Subcutaneous abdominal adipose tissue (tissue), 5 donors: ENCODE results near the gene NEDD4L.

Source experiments
- H3K27ac ChIP-seq: one replicate; pipeline ENCODE4 v1.7.0; 2013; ENCODE audit warnings: low read depth, mild to moderate bottlenecking, inconsistent platforms, low read length, moderate library complexity
- H3K27me3 ChIP-seq, 5 donors: one replicate each; pipeline ENCODE4 v1.7.0; 2013; ENCODE audit warnings: low read length in 5 of 5, inconsistent platforms in 1 of 5; ENCODE audit not compliant: control insufficient read depth in 5 of 5, insufficient read depth in 4 of 5
- H3K36me3 ChIP-seq, 5 donors: one replicate each; pipeline ENCODE4 v1.7.0; 2013; ENCODE audit warnings: low read length in 5 of 5; ENCODE audit not compliant: control insufficient read depth in 5 of 5, insufficient read depth in 5 of 5
- H3K4me1 ChIP-seq, 5 donors: one replicate each; pipeline ENCODE4 v1.7.0; 2013; ENCODE audit warnings: low read length in 5 of 5, mild to moderate bottlenecking in 3 of 5, moderate library complexity in 1 of 5; ENCODE audit not compliant: control insufficient read depth in 5 of 5, insufficient read depth in 5 of 5
- H3K4me3 ChIP-seq, 5 donors: one replicate each; pipeline ENCODE4 v1.7.0; 2013; ENCODE audit warnings: low read length in 5 of 5, low read depth in 1 of 5
- H3K9ac ChIP-seq, 5 donors: one replicate each; pipeline ENCODE4 v1.7.0; 2013; ENCODE audit warnings: low read length in 5 of 5, mild to moderate bottlenecking in 4 of 5, moderate library complexity in 3 of 5
- H3K9me3 ChIP-seq, 5 donors: one replicate each; pipeline ENCODE4 v1.7.0; 2013; ENCODE audit warnings: low read length in 5 of 5; ENCODE audit not compliant: control insufficient read depth in 5 of 5
- donor health status: healthy.
- donor health status: healthy.
- donor health status: healthy.
- donor health status: healthy.
- donor health status: healthy.

NEDD4L gene

DNA sequence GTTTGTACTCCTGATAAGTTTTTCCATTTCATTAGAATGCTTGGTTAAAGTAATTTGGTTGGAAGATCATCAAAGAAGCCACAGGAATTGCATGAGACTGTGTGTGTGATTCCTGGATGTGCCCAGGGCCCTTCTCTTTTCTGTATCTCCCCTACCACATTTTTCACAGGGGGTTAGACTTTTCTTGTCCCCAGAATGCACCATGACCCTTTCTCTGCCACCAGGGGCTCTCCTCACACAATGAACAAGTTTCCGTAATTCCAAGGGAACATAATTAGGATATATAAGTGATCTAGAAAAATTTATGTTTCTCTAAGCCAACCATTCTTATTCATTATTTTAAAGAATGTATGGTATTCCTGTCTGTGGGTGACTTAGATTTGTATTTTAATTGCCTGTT is 291.8 kb downstream of the NEDD4L start:
- Histone ChIP-seq H3K9me3 (no peaks in the 10 kb centered on the region), H3K36me3 (peaks cover 0 to 16% (median 9%) of the 10 kb centered on the region in 5 donors), H3K9ac (no peak overlapping the region), H3K27ac (no peak overlapping the region), H3K4me1 (peaks cover 0 to 3% (median 0%) of the 10 kb centered on the region in 5 donors), H3K4me3 (no peak overlapping the region), H3K27me3 (no peaks in the 10 kb centered on the region)

GRCh38 chr18:58336605-58337004 is 292.6 kb downstream of the NEDD4L start:
- Histone ChIP-seq H3K4me3 (no peak overlapping the region), H3K36me3 (peaks cover 0 to 9% (median 4%) of the 10 kb centered on the region in 5 donors), H3K27me3 (no peaks in the 10 kb centered on the region), H3K9ac (no peak overlapping the region), H3K9me3 (no peaks in the 10 kb centered on the region), H3K4me1 (peaks cover 0 to 3% (median 0%) of the 10 kb centered on the region in 5 donors), H3K27ac (no peak overlapping the region)

- Histone ChIP-seq H3K27me3 (no peaks in the 10 kb centered on the region), H3K4me3 (no peak overlapping the region), H3K9me3 (no peaks in the 10 kb centered on the region), H3K36me3 (peaks cover 0 to 9% (median 4%) of the 10 kb centered on the region in 5 donors), H3K27ac (no peak overlapping the region), H3K4me1 (peaks cover 0 to 3% (median 0%) of the 10 kb centered on the region in 5 donors), H3K9ac (no peak overlapping the region)
Measured at GRCh38 chr18:58337285-58337684, 293.3 kb downstream of the NEDD4L start.

DNA sequence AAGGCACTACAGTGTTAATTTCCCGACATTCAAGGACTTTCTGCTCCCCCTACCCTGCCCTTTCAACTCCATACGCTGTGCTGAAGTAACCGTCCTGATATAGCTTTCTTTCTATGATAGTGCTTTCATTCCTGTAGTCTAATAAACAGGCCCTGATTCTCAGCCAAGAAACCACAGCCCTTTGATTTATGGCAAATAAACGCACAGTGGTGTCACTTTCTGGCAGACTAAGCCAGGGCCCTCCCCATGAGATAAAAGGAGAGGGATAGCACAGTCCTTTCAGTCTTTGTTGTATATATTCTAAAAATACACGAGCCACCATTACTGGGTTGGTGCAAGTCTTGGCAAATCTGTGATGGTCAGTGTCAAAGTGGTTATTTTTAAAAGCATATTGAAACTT is 293.7 kb downstream of the NEDD4L start:
- H3K4me3 ChIP-seq: no peak overlapping the region
- H3K9me3 ChIP-seq: no peaks in the 10 kb centered on the region
- peaks cover 0 to 11% (median 6%) of the 10 kb centered on the region in 5 donors for H3K36me3 ChIP-seq
- no peak overlapping the region for H3K9ac ChIP-seq
- no peaks in the 10 kb centered on the region for H3K27me3 ChIP-seq
- no peak overlapping the region for H3K27ac ChIP-seq
- H3K4me1 ChIP-seq: peaks cover 0 to 3% (median 0%) of the 10 kb centered on the region in 5 donors

DNA sequence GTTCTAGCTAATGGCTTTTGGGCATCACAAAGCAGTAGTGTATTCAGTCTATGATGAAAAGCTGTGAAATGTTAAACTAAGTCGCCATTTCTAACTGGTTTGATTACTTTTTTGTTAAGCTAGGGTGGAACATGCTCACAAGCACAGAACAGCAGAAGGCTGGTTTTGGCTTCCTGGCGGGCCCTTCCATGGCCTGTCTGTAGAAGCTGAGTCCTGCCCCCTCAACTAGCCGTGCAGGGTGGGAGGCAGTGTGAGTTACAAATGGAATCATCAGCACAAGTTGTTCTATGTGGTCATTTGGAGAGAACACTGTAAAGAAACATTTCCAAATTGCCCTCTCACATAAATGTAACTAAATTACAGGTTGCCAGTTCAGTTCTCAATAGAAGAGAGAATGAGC is 294.1 kb downstream of the NEDD4L start:
- Histone ChIP-seq H3K27me3 (no peaks in the 10 kb centered on the region), H3K27ac (no peak overlapping the region), H3K9ac (no peak overlapping the region), H3K36me3 (peaks cover 0 to 14% (median 7%) of the 10 kb centered on the region in 5 donors), H3K4me3 (no peak overlapping the region), H3K4me1 (peaks cover 0 to 3% (median 0%) of the 10 kb centered on the region in 5 donors), H3K9me3 (no peaks in the 10 kb centered on the region)

GRCh38 chr18:58338961-58339592 is 295.1 kb downstream of the NEDD4L start:
- Histone ChIP-seq H3K27me3 (no peaks in the 10 kb centered on the region), H3K9me3 (no peaks in the 10 kb centered on the region), H3K27ac (peak overlapping the region; percentile 32), H3K9ac (no peak overlapping the region), H3K4me3 (no peak overlapping the region), H3K36me3 (peaks cover 0 to 14% (median 7%) of the 10 kb centered on the region in 5 donors), H3K4me1 (peaks cover 0 to 3% (median 0%) of the 10 kb centered on the region in 5 donors)

GRCh38 chr18:58339890-58340289 is 295.9 kb downstream of the NEDD4L start:
- Histone ChIP-seq H3K9ac (no peak overlapping the region), H3K9me3 (no peaks in the 10 kb centered on the region), H3K27ac (peak overlapping the region; percentile 32), H3K4me3 (no peak overlapping the region), H3K36me3 (peaks cover 0 to 10% (median 9%) of the 10 kb centered on the region in 5 donors), H3K27me3 (no peaks in the 10 kb centered on the region), H3K4me1 (peaks cover 0 to 3% (median 0%) of the 10 kb centered on the region in 5 donors)

- Histone ChIP-seq H3K36me3 (peaks cover 0 to 6% (median 4%) of the 10 kb centered on the region in 5 donors), H3K27ac (no peak overlapping the region), H3K9ac (no peak overlapping the region), H3K4me1 (peaks cover 0 to 3% (median 0%) of the 10 kb centered on the region in 5 donors), H3K4me3 (no peak overlapping the region), H3K9me3 (no peaks in the 10 kb centered on the region), H3K27me3 (no peaks in the 10 kb centered on the region)
Measured at GRCh38 chr18:58341916-58342315, 297.9 kb downstream of the NEDD4L start.

DNA sequence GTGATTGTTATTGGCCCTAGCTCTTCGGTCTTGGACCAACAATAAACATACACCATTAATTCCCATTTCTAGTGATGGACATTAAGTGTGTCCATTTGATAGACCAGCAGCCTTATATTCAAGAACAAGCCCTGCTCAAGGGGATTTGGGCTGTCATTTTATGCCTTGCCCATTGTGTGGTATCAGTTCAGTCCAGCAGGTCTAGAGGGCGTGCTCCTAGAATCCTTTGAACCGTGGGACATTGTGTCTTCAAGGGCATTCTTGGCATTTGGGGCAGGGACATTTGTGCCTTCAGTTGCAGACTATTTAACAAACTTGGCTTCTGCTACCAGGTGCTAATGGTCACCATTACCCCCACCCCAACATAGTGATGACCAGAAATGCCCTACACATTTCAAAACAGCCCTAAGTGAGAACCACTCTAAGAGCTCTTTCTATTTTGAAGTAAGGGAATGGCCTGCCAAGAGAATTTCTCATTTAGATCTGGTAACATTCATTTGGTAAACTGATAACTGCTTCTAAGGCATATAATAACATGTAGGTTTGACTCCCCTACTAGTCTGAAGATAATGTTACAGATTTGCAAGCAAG is 300.1 kb downstream of the NEDD4L start:
- Histone ChIP-seq H3K4me1 (no peaks in the 10 kb centered on the region), H3K36me3 (peaks cover 0 to 8% (median 6%) of the 10 kb centered on the region in 5 donors), H3K9me3 (no peaks in the 10 kb centered on the region), H3K9ac (no peak overlapping the region), H3K4me3 (no peak overlapping the region), H3K27me3 (no peaks in the 10 kb centered on the region), H3K27ac (no peak overlapping the region)

DNA sequence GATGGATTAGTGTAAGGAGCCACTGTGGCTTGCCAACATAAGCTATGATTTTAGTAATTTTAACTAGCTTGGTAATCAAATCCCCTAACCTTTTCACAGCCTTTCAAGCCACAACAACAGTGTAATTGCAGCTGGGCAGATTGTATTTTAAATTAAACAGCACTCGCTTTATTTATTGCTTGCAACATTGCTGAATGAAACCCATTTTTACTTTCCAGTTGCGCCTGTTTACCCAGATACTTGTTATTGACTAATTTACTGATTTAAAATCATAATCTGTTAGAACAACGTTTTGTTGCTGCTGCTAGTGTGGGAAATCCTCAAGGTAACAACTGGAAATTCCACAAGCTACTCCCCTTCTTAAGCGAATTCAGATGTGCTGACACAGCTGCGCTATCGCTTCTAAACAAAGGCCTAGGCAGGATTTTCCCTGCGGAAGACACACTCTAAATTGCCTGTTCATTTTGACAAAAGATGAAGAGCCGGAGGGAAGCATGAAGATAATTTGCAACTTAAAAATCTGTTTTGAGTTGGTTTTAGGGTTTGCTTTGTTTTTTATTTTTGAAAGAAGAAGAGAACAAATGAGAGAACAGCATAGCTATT is 300.9 kb downstream of the NEDD4L start:
- no peaks in the 10 kb centered on the region for H3K27me3 ChIP-seq
- H3K4me1 ChIP-seq: no peaks in the 10 kb centered on the region
- H3K9ac ChIP-seq: no peak overlapping the region
- H3K9me3 ChIP-seq: no peaks in the 10 kb centered on the region
- no peak overlapping the region for H3K27ac ChIP-seq
- H3K4me3 ChIP-seq: no peak overlapping the region
- H3K36me3 ChIP-seq: peaks cover 0 to 14% (median 12%) of the 10 kb centered on the region in 5 donors
